PC-9 (cell line): ENCODE measurements around the gene S1PR5. TPM values are rescaled to one million over a fixed set of nuclear protein-coding genes. Genes with fewer than 3 reads are reported as not detected.

Experiments used
- BruUV-seq: library from RNA; stranded (reverse); fragments of 400-500 nt; replicated peaks from 2 replicates; lab custom pipeline; 2021; lab: Mats Ljungman, UMichigan
- CTCF ChIA-PET: fragments of 300-600 bp; sonication (Branson Sonifier 250); formaldehyde crosslinking; loops from one replicate; lab custom pipeline; 2022; ENCODE audit warnings: antibody characterized with exemption; lab: Charles Lee
- POLR2A ChIA-PET: fragments of 300-600 bp; sonication (Branson Sonifier 250); formaldehyde crosslinking; loops from one replicate; lab custom pipeline; 2022; ENCODE audit warnings: antibody characterized with exemption; ENCODE audit not compliant: unreplicated experiment; lab: Charles Lee
- DNase-seq, 2 experiments: peaks; one replicate each; pipeline versions ENCODE4 v3.0.0 to v3.0.0-alpha.2; 2015 to 2022; ENCODE audit warnings: mixed read lengths in 1 of 2
- H2AFZ ChIP-seq: fragments of 200-600 bp; sonication (generic); 2 replicates; pipeline ENCODE4 v1.8.1; 2017; ENCODE audit warnings: antibody characterized with exemption
- H3F3A ChIP-seq: fragments of 200-600 bp; sonication (generic); 2 replicates; pipeline ENCODE4 v1.8.1; 2017; ENCODE audit warnings: antibody characterized with exemption, mild to moderate bottlenecking, low read depth; ENCODE audit not compliant: insufficient read depth
- H3K27ac ChIP-seq: fragments of 200-600 bp; sonication (generic); 2 replicates; pipeline ENCODE4 v1.6.1; 2016; ENCODE audit warnings: mixed run types
- H3K27me3 ChIP-seq: fragments of 200-600 bp; sonication (generic); 2 replicates; pipeline ENCODE4 v1.6.1; 2016; ENCODE audit warnings: low read depth, mixed run types; ENCODE audit not compliant: insufficient read depth
- H3K36me3 ChIP-seq: fragments of 200-600 bp; sonication (generic); 2 replicates; pipeline ENCODE4 v1.6.1; 2016; ENCODE audit warnings: low read depth, mixed run types
- H3K4me1 ChIP-seq: fragments of 200-600 bp; sonication (generic); replicated peaks from 2 replicates; pipeline ENCODE4 v1.6.1; 2016; ENCODE audit warnings: mixed run types; ENCODE audit not compliant: insufficient read depth
- H3K4me2 ChIP-seq: fragments of 200-600 bp; sonication (generic); 2 replicates; pipeline ENCODE4 v1.6.1; 2017; ENCODE audit warnings: mixed run types
- H3K4me3 ChIP-seq: fragments of 200-600 bp; sonication (generic); 2 replicates; pipeline ENCODE4 v1.6.1; 2016; ENCODE audit warnings: mixed run types
- H3K79me2 ChIP-seq: fragments of 200-600 bp; sonication (generic); 2 replicates; pipeline ENCODE4 v1.6.1; 2017; ENCODE audit warnings: low read depth, mixed run types
- H3K9me2 ChIP-seq: fragments of 200-600 bp; sonication (generic); 2 replicates; pipeline ENCODE4 v1.8.1; 2017; ENCODE audit warnings: mild to moderate bottlenecking; ENCODE audit not compliant: insufficient read depth
- H3K9me3 ChIP-seq: fragments of 200-600 bp; sonication (generic); 2 replicates; pipeline ENCODE4 v1.8.1; 2016; ENCODE audit warnings: low read depth; ENCODE audit not compliant: insufficient read depth
- H4K20me1 ChIP-seq: fragments of 200-600 bp; sonication (generic); 2 replicates; pipeline ENCODE4 v1.8.1; 2017; ENCODE audit not compliant: insufficient read depth
- CTCF ChIP-seq: fragments of 200-600 bp; sonication (generic); conservative IDR thresholded peaks from 2 replicates; pipeline ENCODE4 v1.6.1; 2017; ENCODE audit warnings: mixed run types, antibody characterized with exemption, mild to moderate bottlenecking, moderate library complexity
- EZH2 ChIP-seq: fragments of 200-600 bp; sonication (generic); IDR thresholded peaks from 2 replicates; pipeline ENCODE4 v1.8.0; 2017; ENCODE audit warnings: antibody characterized with exemption, low read depth
- intact Hi-C: fragments of 100-400 bp; cut with micrococcal nuclease; formaldehyde crosslinking; loops from one replicate; pipeline ENCODE4 v1.10.0; 2022; ENCODE audit not compliant: unreplicated experiment
- total RNA-seq: library from RNA; stranded (reverse); gene quantifications from 2 replicates; pipeline ENCODE4 v1.2.3, GENCODE V29; 2021

The S1PR5 gene
- total RNA-seq, 1 experiment from 2014 or later: 9.5 TPM

DNA sequence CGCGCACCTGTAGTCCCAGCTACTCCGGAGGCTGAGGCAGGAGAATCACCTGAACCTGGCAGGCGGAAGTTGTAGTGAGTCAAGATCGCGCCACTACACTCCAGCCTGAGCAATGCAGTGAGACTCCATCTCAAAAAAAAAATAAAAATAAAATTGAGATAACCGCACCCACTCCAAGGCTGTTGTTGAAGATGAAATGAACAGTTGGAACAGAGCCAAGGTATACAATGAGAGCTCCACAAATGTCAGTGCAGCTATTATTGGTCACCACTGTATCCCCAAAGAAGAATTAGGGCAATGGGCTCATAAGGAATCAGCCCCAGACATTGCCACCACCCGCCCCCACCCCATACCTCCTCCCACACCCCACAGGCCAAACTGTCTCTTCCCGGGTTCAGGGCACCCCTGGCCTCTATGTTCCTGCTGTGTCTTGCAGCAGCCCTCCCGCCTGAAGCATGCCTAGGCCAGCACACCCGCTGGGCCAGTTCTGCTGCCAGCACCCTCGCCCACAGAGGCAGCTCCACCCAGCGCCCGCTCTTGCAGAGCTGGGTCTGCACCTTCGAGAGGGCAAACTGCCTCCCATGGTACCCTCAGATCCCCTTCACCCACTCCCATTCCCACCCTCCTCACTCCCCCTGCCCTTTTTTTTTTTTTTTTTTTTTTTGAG is 3.5 kb upstream of the S1PR5 start:
- no TSS peak for BruUV-seq
- H3K9me2 ChIP-seq: no peaks in the 10 kb centered on the region
- H3K36me3 ChIP-seq: no peaks in the 10 kb centered on the region
- peaks cover 28% of the 10 kb centered on the region for H3K4me1 ChIP-seq
- TF ChIP-seq CTCF: no peak
- no peak for TF ChIP-seq EZH2
- intact Hi-C loops: no loop called here
- CTCF ChIA-PET: no interaction called here
- H3K4me2 ChIP-seq: peak overlapping the region; percentile 47
- 0 out of 2 replicates have a peak, but pooled peaks cover 4% of the 10 kb centered on the region for H4K20me1 ChIP-seq
- DNase-seq: peak; percentile 54 to 68
- no peak overlapping the region for H3K27ac ChIP-seq
- H3K9me3 ChIP-seq: no peaks in the 10 kb centered on the region
- H3K27me3 ChIP-seq: peaks cover 4% of the 10 kb centered on the region; the same call in 1 of the 2 replicates
- no peak overlapping the region for H3K4me3 ChIP-seq
- no peaks in the 10 kb centered on the region for H3K79me2 ChIP-seq
- peaks cover 33% of the 10 kb centered on the region for H3F3A ChIP-seq
- POLR2A ChIA-PET: interaction anchor here (0.6 kb wide), 2 partner anchors 13 to 55 kb away, joined by 3 read pairs; no protein-coding TSS in a partner anchor
- no peak overlapping the region for H2AFZ ChIP-seq

- 0 out of 2 replicates have a peak, but pooled peaks cover 4% of the 10 kb centered on the region for H4K20me1 ChIP-seq
- intact Hi-C loops: no loop called here
- no peak overlapping the region for H2AFZ ChIP-seq
- H3F3A ChIP-seq: peaks cover 33% of the 10 kb centered on the region
- no peak for DNase-seq
- TF ChIP-seq EZH2 (no peak), CTCF (no peak)
- H3K36me3 ChIP-seq: no peaks in the 10 kb centered on the region
- no peak overlapping the region for H3K4me2 ChIP-seq
- no peaks in the 10 kb centered on the region for H3K9me3 ChIP-seq
- no peaks in the 10 kb centered on the region for H3K79me2 ChIP-seq
- BruUV-seq: no TSS peak
- H3K27ac ChIP-seq: no peak overlapping the region
- H3K4me1 ChIP-seq: peaks cover 28% of the 10 kb centered on the region
- POLR2A ChIA-PET: no interaction called here
- no peak overlapping the region for H3K4me3 ChIP-seq
- H3K27me3 ChIP-seq: peaks cover 4% of the 10 kb centered on the region; the same call in 1 of the 2 replicates
- no peaks in the 10 kb centered on the region for H3K9me2 ChIP-seq
- CTCF ChIA-PET: no interaction called here
These were observed 2.2 kb upstream of the S1PR5 start for GRCh38 chr19:10519421-10519820.

- Histone ChIP-seq H3K27ac (no peak overlapping the region), H3K9me2 (no peaks in the 10 kb centered on the region), H3F3A (peaks cover 33% of the 10 kb centered on the region), H2AFZ (no peak overlapping the region), H3K36me3 (no peaks in the 10 kb centered on the region), H3K4me2 (peak overlapping the region; percentile 97), H3K79me2 (no peaks in the 10 kb centered on the region), H4K20me1 (0 out of 2 replicates have a peak, but pooled peaks cover 4% of the 10 kb centered on the region), H3K4me3 (no peak overlapping the region), H3K27me3 (peaks cover 4% of the 10 kb centered on the region; the same call in 1 of the 2 replicates), H3K9me3 (no peaks in the 10 kb centered on the region), H3K4me1 (peaks cover 28% of the 10 kb centered on the region)
- no peak for DNase-seq
- TF ChIP-seq EZH2: no peak
- TF ChIP-seq CTCF: no peak
- POLR2A ChIA-PET: interaction anchor here (0.7 kb wide), 1 partner anchor 127 kb away, joined by 20 read pairs; no protein-coding TSS in a partner anchor
- CTCF ChIA-PET: no interaction called here
- intact Hi-C loops: no loop called here
- no TSS peak for BruUV-seq
These were observed 1.5 kb upstream of the S1PR5 start for GRCh38 chr19:10518444-10519361.
